ENCODE results near the gene NID1. TPM values are rescaled to one million over a fixed set of nuclear protein-coding genes. Genes with fewer than 3 reads are reported as not detected.

NID1 gene
- total RNA-seq, 2 donors from 2014 or later, result 0.12 to 0.29 TPM

DNA sequence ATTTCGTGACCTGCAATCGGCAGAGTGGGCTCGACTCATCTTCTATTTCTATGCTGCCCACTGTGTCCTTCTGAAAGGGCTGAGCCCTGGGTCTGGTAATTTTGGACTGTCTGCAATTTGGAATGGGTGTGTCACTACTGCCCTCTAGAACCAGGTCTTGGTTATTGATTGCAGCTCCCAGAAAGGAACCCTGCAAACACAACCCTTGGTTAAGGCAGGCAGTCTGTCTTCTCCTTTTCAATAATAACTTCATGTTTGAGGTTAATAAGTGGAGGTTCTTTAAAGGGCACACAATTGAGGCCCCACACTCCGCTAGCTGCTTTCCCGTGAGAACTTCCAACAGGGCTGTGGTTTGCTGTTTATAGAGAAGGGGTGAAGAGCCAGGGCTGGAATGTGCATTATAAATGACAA lies 118.3 kb downstream of the NID1 start:
- Mint-ChIP-seq H3K27ac (no peak overlapping the region), H3K27me3 (ENCODE audit: low read depth) (no peaks in the 10 kb centered on the region), H3K36me3 (ENCODE audit: insufficient read depth in 2 of 2) (no peaks in the 10 kb centered on the region), H3K4me3 (no peak overlapping the region), H3K9me3 (peaks cover 0 to 1% of the 10 kb centered on the region in 2 donors), H3K4me1 (ENCODE audit: low read depth) (peaks cover 11% of the 10 kb centered on the region)
- ATAC-seq (replicated peaks in 1 of 2) (peak in 1 of 2 donors; percentile 49), DNase-seq (no peak)

DNA sequence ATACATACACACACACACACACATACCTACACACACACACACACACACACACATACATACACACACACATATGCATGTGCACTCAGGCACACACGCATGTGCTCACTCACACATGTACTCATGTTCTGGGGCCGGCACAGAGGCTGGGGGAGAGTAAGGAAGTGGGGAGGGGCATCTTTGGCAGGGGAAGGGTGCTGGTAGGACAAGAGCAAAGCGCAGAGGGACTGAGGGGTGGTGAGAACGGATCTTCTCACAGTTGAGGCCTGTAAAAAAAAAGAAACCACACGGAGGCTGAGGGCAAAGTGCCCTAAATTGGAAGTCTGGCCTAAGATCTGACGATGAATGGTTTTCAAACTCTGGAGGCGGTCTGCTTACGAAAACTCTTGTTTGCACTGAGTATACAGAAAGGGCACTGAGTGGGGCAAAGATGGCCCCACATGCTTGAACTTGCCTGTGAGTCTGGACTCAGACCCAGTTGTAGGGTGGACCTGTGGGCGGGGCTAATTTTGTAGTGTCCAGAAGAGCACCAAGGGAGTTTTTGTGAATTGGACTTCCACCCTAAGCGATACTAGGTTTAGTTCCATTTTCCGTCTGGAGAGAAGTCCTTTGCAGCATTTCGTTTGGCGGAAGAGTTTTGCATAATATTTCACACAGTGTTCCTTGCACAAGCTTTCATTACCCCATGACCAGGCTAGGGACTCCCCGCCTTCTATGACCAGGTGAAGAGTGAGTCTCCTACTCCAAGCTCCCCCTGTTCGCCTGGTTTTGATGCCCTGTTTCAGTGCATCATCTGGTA lies 118.9 kb downstream of the NID1 start:
- DNase-seq (no peak), ATAC-seq (replicated peaks in 1 of 2) (no peak)
- Mint-ChIP-seq H3K9me3 (peaks cover 0 to 1% of the 10 kb centered on the region in 2 donors), H3K27ac (no peak overlapping the region), H3K27me3 (ENCODE audit: low read depth) (no peaks in the 10 kb centered on the region), H3K4me3 (no peak overlapping the region), H3K36me3 (ENCODE audit: insufficient read depth in 2 of 2) (no peaks in the 10 kb centered on the region), H3K4me1 (ENCODE audit: low read depth) (peaks cover 11% of the 10 kb centered on the region)

DNA sequence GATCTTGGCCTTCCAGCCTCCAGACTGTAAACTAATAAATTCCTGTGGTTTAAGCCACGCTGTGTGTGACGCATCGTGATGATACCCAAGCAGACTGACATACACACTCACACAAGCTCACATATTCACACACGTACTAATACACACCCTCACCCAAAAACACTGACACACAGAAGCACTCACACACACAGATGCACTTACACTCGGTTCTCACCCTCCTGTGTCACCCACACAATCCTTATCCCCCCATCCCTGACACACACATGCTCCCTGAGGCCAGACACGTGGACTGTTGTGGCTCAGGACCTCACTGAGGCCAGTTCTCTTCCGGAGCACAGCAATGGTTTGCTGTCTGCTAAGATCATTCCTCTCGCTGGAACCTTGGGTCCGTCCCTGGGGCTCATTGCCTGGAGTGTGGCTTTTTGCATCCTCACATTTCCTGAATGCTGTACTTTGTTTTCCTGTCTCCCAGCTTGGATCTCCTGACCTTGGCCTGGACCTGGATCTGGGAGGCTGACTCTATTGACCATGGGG lies 121.2 kb downstream of the NID1 start:
- Mint-ChIP-seq H3K4me3 (no peak overlapping the region), H3K27ac (no peak overlapping the region), H3K36me3 (ENCODE audit: insufficient read depth in 2 of 2) (peaks cover 0 to 2% of the 10 kb centered on the region in 2 donors), H3K27me3 (ENCODE audit: low read depth) (peaks cover 6% of the 10 kb centered on the region), H3K4me1 (ENCODE audit: low read depth) (peaks cover 22% of the 10 kb centered on the region), H3K9me3 (no peaks in the 10 kb centered on the region)
- no peak for ATAC-seq (replicated peaks in 1 of 2)
- no peak for DNase-seq

DNA sequence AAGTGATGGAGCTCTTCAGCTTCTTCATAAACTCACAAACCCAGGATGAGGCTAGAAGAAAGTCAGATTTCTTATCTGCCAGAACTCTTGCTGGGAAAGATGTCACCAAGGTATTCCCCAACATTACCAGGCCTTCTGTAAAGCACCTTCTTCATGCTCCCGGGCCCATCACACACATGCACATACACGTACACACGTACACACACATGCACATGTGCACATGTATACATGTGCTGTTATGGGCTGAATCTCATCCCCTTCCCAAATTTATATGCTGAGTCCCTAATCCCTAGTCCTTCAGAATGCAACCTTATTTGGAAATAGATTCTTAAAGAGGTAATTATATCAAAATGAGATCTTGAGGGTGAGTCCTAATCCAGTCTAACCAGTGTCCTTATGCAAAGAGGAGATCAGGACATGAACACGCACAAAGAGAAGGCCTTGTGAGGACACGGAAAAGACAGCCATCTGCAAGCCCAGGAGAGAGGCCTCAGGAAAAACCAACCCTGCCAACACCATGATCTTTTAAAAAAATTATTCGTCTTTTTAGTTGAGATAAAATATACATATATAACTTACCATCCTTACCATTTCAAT lies 121.8 kb downstream of the NID1 start:
- Mint-ChIP-seq H3K9me3 (no peaks in the 10 kb centered on the region), H3K36me3 (ENCODE audit: insufficient read depth in 2 of 2) (peaks cover 0 to 2% of the 10 kb centered on the region in 2 donors), H3K4me1 (ENCODE audit: low read depth) (peaks cover 27% of the 10 kb centered on the region), H3K4me3 (no peak overlapping the region), H3K27me3 (ENCODE audit: low read depth) (peaks cover 6% of the 10 kb centered on the region), H3K27ac (no peak overlapping the region)
- ATAC-seq (replicated peaks in 1 of 2) (no peak), DNase-seq (no peak)

DNA sequence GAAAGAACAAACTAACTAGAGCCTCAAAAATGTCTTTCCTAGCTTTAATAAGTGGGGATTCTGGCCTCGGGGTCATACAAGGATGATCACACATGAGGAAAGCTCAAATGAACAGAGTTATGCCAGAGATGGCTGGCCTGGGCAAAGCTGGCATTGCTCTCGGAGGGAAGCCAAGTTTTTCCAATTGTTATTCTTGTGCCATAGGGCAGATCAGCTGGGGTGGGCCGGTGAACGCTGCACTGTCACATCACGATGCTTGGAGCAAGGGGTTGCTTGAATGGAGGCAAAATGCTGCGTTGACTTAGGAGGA lies 122.3 kb downstream of the NID1 start:
- ATAC-seq (replicated peaks in 1 of 2), result no peak
- Mint-ChIP-seq H3K4me1 (ENCODE audit: low read depth) (peaks cover 27% of the 10 kb centered on the region), H3K27ac (no peak overlapping the region), H3K36me3 (ENCODE audit: insufficient read depth in 2 of 2) (peaks cover 0 to 2% of the 10 kb centered on the region in 2 donors), H3K9me3 (no peaks in the 10 kb centered on the region), H3K27me3 (ENCODE audit: low read depth) (peaks cover 6% of the 10 kb centered on the region), H3K4me3 (no peak overlapping the region)
- DNase-seq, result no peak

DNA sequence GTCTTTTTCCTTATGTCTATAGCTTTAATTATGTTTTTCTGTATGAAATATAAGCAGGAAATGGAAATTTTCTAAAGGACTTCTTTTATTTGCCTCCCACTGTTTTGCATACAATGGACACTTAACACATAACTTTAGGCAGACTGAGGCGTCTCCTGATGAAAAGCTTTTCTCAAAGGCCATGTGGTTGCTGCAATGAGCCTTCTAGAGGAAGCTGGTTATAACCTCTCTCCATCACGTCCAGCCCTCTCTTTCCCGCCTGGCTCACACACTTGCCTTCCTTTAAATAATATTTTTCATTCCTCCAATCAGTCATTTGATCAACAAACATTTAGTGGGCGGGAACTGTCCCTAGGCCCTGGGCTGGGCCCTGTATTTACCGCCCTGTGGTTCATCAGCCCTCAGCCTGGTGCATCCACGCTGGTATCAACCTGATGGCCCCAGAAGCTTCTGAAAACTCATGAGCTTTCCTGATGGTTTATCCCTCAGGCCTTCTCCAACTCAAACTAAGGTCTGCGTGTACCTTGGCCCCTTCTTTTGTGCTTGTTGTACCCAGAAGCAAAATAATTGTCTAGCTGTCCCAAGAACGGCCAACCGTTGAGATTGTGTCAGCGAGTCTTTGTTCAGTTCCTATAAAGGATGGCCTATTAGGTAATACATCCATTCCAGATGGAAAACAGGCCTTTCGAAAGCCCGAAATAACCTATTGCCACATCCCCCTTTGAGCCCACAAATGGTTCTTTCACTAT lies 122.8 kb downstream of the NID1 start:
- Mint-ChIP-seq H3K36me3 (ENCODE audit: insufficient read depth in 2 of 2) (peaks cover 0 to 2% of the 10 kb centered on the region in 2 donors), H3K4me1 (ENCODE audit: low read depth) (peaks cover 32% of the 10 kb centered on the region), H3K27ac (no peak overlapping the region), H3K9me3 (no peaks in the 10 kb centered on the region), H3K4me3 (no peak overlapping the region), H3K27me3 (ENCODE audit: low read depth) (peaks cover 6% of the 10 kb centered on the region)
- no peak for ATAC-seq (replicated peaks in 1 of 2)
- no peak for DNase-seq

- Mint-ChIP-seq H3K36me3 (ENCODE audit: insufficient read depth in 2 of 2) (peaks cover 0 to 2% of the 10 kb centered on the region in 2 donors), H3K4me3 (no peak overlapping the region), H3K27me3 (ENCODE audit: low read depth) (peaks cover 19% of the 10 kb centered on the region), H3K27ac (no peak overlapping the region), H3K4me1 (ENCODE audit: low read depth) (peaks cover 34% of the 10 kb centered on the region), H3K9me3 (no peaks in the 10 kb centered on the region)
- DNase-seq (no peak), ATAC-seq (replicated peaks in 1 of 2) (no peak)
Observed at GRCh38 chr1:235940285-235940684, 124.6 kb downstream of the NID1 start.

GRCh38 chr1:235939480-235939775 lies 125.5 kb downstream of the NID1 start:
- Mint-ChIP-seq H3K36me3 (ENCODE audit: insufficient read depth in 2 of 2) (peaks cover 0 to 2% of the 10 kb centered on the region in 2 donors), H3K27me3 (ENCODE audit: low read depth) (peaks cover 20% of the 10 kb centered on the region), H3K9me3 (no peaks in the 10 kb centered on the region), H3K4me3 (no peak overlapping the region), H3K27ac (no peak overlapping the region), H3K4me1 (ENCODE audit: low read depth) (peaks cover 35% of the 10 kb centered on the region)
- no peak for DNase-seq
- no peak for ATAC-seq (replicated peaks in 1 of 2)

- ATAC-seq (replicated peaks in 1 of 2), result peak; percentile 25 to 36
- Mint-ChIP-seq H3K36me3 (ENCODE audit: insufficient read depth in 2 of 2) (peaks cover 0 to 2% of the 10 kb centered on the region in 2 donors), H3K4me1 (ENCODE audit: low read depth) (peaks cover 35% of the 10 kb centered on the region), H3K27ac (peak overlapping the region; percentile 43), H3K27me3 (ENCODE audit: low read depth) (peaks cover 20% of the 10 kb centered on the region), H3K4me3 (peak overlapping the region; percentile 16 to 21), H3K9me3 (no peaks in the 10 kb centered on the region)
- DNase-seq, result no peak
Observed at GRCh38 chr1:235938709-235939479, 126.0 kb downstream of the NID1 start.

- Mint-ChIP-seq H3K4me3 (no peak overlapping the region), H3K4me1 (ENCODE audit: low read depth) (peaks cover 43% of the 10 kb centered on the region), H3K36me3 (ENCODE audit: insufficient read depth in 2 of 2) (peaks cover 0 to 2% of the 10 kb centered on the region in 2 donors), H3K27ac (no peak overlapping the region), H3K27me3 (ENCODE audit: low read depth) (peaks cover 20% of the 10 kb centered on the region), H3K9me3 (no peaks in the 10 kb centered on the region)
- ATAC-seq (replicated peaks in 1 of 2) (peak; percentile 60 to 71), DNase-seq (no peak)
Observed at GRCh38 chr1:235937123-235937522, 127.8 kb downstream of the NID1 start.

GRCh38 chr1:235935235-235936225 lies 129.4 kb downstream of the NID1 start:
- DNase-seq (no peak), ATAC-seq (replicated peaks in 1 of 2) (no peak)
- Mint-ChIP-seq H3K27ac (no peak overlapping the region), H3K9me3 (no peaks in the 10 kb centered on the region), H3K4me3 (no peak overlapping the region), H3K36me3 (ENCODE audit: insufficient read depth in 2 of 2) (peaks cover 0 to 2% of the 10 kb centered on the region in 2 donors), H3K4me1 (ENCODE audit: low read depth) (peaks cover 45% of the 10 kb centered on the region), H3K27me3 (ENCODE audit: low read depth) (peaks cover 20% of the 10 kb centered on the region)

- Mint-ChIP-seq H3K36me3 (ENCODE audit: insufficient read depth in 2 of 2) (no peaks in the 10 kb centered on the region), H3K9me3 (no peaks in the 10 kb centered on the region), H3K4me3 (no peak overlapping the region), H3K27me3 (ENCODE audit: low read depth) (peaks cover 14% of the 10 kb centered on the region), H3K27ac (no peak overlapping the region), H3K4me1 (ENCODE audit: low read depth) (peaks cover 35% of the 10 kb centered on the region)
- DNase-seq, result no peak
- no peak for ATAC-seq (replicated peaks in 1 of 2)
Observed at GRCh38 chr1:235933766-235934116, 131.1 kb downstream of the NID1 start.
